ENCODE measurements around the gene FZD10.

Gene FZD10

GRCh38 chr12:130196827-130197226 lies 34.6 kb downstream of the FZD10 start:
- Histone ChIP-seq H3K9ac (ENCODE audit: low read length) (no peak overlapping the region), H3F3A (ENCODE audit: insufficient read depth, low read length) (no peaks in the 10 kb centered on the region), H3K9me2 (ENCODE audit: low read depth, low read length) (no peaks in the 10 kb centered on the region), H3K4me1 (ENCODE audit: insufficient read depth, low read length, severe bottlenecking) (no peaks in the 10 kb centered on the region), H3K4me2 (ENCODE audit: low read length) (no peak overlapping the region), H3K27ac (ENCODE audit: low read depth, low read length, poor library complexity, severe bottlenecking) (no peak overlapping the region), H4K20me1 (ENCODE audit: insufficient read depth, low read length) (no peaks in the 10 kb centered on the region), H2AFZ (ENCODE audit: low read length) (no peak overlapping the region), H3K79me2 (ENCODE audit: insufficient read depth, low read length) (no peaks in the 10 kb centered on the region), H3K27me3 (ENCODE audit: insufficient read depth, low read length) (0 out of 2 replicates have a peak, but pooled peaks cover 2% of the 10 kb centered on the region), H3K9me3 (ENCODE audit: low read length) (no peaks in the 10 kb centered on the region), H3K36me3 (ENCODE audit: insufficient read depth, low read length) (no peaks in the 10 kb centered on the region), H3K4me3 (ENCODE audit: low read depth, low read length, poor library complexity, severe bottlenecking) (no peak overlapping the region)
- no peak for TF ChIP-seq EZH2 (IDR thresholded peaks at IDR 0.05; ENCODE audit: borderline replicate concordance, low read length)
- no peak for TF ChIP-seq CTCF (IDR thresholded peaks at IDR 0.05; ENCODE audit: low read length)

DNA sequence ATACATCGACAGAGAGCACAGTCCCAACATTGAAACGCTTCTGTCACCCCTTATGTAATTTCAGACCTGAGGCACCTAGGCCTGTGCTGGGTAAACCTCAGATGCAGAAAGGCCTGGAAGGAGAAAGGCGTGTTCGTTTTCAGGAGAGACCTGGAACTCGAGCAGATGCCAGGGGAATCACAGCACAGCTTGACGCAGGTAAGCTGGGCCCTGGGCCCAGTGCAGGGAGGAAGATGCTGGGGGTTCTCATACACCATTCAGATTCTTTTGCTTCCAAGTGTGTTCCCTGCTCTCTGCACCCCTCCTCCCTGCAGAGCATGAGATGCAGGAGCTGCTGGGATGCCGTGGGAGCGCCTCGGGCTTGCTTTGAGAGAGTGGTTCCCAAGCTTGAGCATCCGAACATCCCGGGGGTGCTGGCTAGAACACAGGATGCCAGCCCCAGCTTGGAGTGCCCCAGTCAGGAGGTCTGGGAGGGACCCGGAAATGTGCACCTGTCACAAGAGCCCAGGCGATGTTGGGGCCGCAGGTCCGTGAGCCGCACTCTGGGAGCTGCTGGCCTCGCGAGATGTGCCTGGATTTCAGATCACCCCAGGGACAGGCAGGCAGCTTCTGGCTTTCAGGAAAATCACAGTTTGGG lies 35.9 kb downstream of the FZD10 start:
- Histone ChIP-seq H3K36me3 (ENCODE audit: insufficient read depth, low read length) (no peaks in the 10 kb centered on the region), H3K79me2 (ENCODE audit: insufficient read depth, low read length) (no peaks in the 10 kb centered on the region), H3F3A (ENCODE audit: insufficient read depth, low read length) (no peaks in the 10 kb centered on the region), H3K9me3 (ENCODE audit: low read length) (no peaks in the 10 kb centered on the region), H3K27me3 (ENCODE audit: insufficient read depth, low read length) (0 out of 2 replicates have a peak, but pooled peaks cover 2% of the 10 kb centered on the region), H3K4me3 (ENCODE audit: low read depth, low read length, poor library complexity, severe bottlenecking) (no peak overlapping the region), H3K9me2 (ENCODE audit: low read depth, low read length) (no peaks in the 10 kb centered on the region), H3K27ac (ENCODE audit: low read depth, low read length, poor library complexity, severe bottlenecking) (no peak overlapping the region), H4K20me1 (ENCODE audit: insufficient read depth, low read length) (no peaks in the 10 kb centered on the region), H3K4me2 (ENCODE audit: low read length) (no peak overlapping the region), H3K4me1 (ENCODE audit: insufficient read depth, low read length, severe bottlenecking) (no peaks in the 10 kb centered on the region), H2AFZ (ENCODE audit: low read length) (no peak overlapping the region), H3K9ac (ENCODE audit: low read length) (no peak overlapping the region)
- TF ChIP-seq CTCF (IDR thresholded peaks at IDR 0.05; ENCODE audit: low read length) (no peak), EZH2 (IDR thresholded peaks at IDR 0.05; ENCODE audit: borderline replicate concordance, low read length) (no peak)

DNA sequence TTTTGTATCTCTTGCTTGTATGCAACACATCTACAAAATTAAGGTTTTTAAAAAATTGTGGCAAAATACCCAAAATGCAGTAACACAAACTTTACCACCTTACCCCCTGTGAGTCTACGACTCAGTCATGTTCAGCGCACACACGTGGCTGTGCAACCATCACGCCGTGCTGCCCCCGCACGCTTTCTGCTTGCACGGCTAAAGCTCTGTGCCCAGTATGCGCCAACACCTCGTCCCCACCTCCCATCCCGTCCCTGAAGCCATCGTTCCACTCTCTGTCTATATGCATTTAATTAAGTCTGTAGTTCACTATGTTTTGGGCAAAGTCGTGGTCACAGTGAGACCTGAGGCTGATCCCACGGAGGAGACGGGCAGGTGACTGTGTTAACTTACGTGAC lies 36.4 kb downstream of the FZD10 start:
- H3K4me3 ChIP-seq (ENCODE audit: low read depth, low read length, poor library complexity, severe bottlenecking), result no peak overlapping the region
- H3K4me1 ChIP-seq (ENCODE audit: insufficient read depth, low read length, severe bottlenecking), result no peaks in the 10 kb centered on the region
- 0 out of 2 replicates have a peak, but pooled peaks cover 2% of the 10 kb centered on the region for H3K27me3 ChIP-seq (ENCODE audit: insufficient read depth, low read length)
- H2AFZ ChIP-seq (ENCODE audit: low read length), result no peak overlapping the region
- H3K27ac ChIP-seq (ENCODE audit: low read depth, low read length, poor library complexity, severe bottlenecking), result no peak overlapping the region
- H3K9me3 ChIP-seq (ENCODE audit: low read length), result no peaks in the 10 kb centered on the region
- H3F3A ChIP-seq (ENCODE audit: insufficient read depth, low read length), result no peaks in the 10 kb centered on the region
- no peak overlapping the region for H3K4me2 ChIP-seq (ENCODE audit: low read length)
- H3K79me2 ChIP-seq (ENCODE audit: insufficient read depth, low read length), result no peaks in the 10 kb centered on the region
- H3K9me2 ChIP-seq (ENCODE audit: low read depth, low read length), result no peaks in the 10 kb centered on the region
- H4K20me1 ChIP-seq (ENCODE audit: insufficient read depth, low read length), result no peaks in the 10 kb centered on the region
- no peak overlapping the region for H3K9ac ChIP-seq (ENCODE audit: low read length)
- no peaks in the 10 kb centered on the region for H3K36me3 ChIP-seq (ENCODE audit: insufficient read depth, low read length)
- TF ChIP-seq EZH2 (IDR thresholded peaks at IDR 0.05; ENCODE audit: borderline replicate concordance, low read length), result no peak
- TF ChIP-seq CTCF (IDR thresholded peaks at IDR 0.05; ENCODE audit: low read length), result no peak

Data from OCI-LY1 (cell line).